WTC11 (cell line): ENCODE data around the gene ELFN2.

Experiments used
- ATF2 ChIP-seq: sonication (generic); formaldehyde crosslinking; IDR thresholded peaks from 2 replicates; pipeline ENCODE4 v1.8.1; 2022; ENCODE audit warnings: low read depth, missing genetic modification reagents, borderline replicate concordance
- CBFB ChIP-seq: sonication (generic); formaldehyde crosslinking; IDR thresholded peaks from 2 replicates; pipeline ENCODE4 v1.8.1; 2022; ENCODE audit warnings: mild to moderate bottlenecking, low read depth, missing genetic modification reagents
- CTCF ChIP-seq: fragments of 200-600 bp; IDR thresholded peaks from 2 replicates; pipeline ENCODE4 v1.8.0; 2022; ENCODE audit warnings: antibody characterized with exemption
- ETV6 ChIP-seq: sonication (generic); formaldehyde crosslinking; IDR thresholded peaks from 2 replicates; pipeline ENCODE4 v1.8.1; 2022; ENCODE audit warnings: mild to moderate bottlenecking, missing genetic modification reagents
- FOXP1 ChIP-seq: sonication (generic); formaldehyde crosslinking; IDR thresholded peaks from 2 replicates; pipeline ENCODE4 v1.8.0; 2022; ENCODE audit warnings: missing genetic modification reagents, mild to moderate bottlenecking, moderate library complexity, borderline replicate concordance
- KAT7 ChIP-seq: sonication (generic); formaldehyde crosslinking; IDR thresholded peaks from 2 replicates; pipeline ENCODE4 v1.8.1; 2023; ENCODE audit warnings: missing genetic modification reagents, mild to moderate bottlenecking, borderline replicate concordance
- MAX ChIP-seq: sonication (generic); formaldehyde crosslinking; IDR thresholded peaks from 2 replicates; pipeline ENCODE4 v1.8.0; 2022; ENCODE audit warnings: mild to moderate bottlenecking, missing genetic modification reagents
- NR3C1 ChIP-seq: sonication (generic); formaldehyde crosslinking; conservative IDR thresholded peaks from 2 replicates; pipeline ENCODE4 v1.8.1; 2023; ENCODE audit warnings: low read depth, mild to moderate bottlenecking, missing genetic modification reagents
- RELA ChIP-seq: sonication (generic); formaldehyde crosslinking; IDR thresholded peaks from 2 replicates; pipeline ENCODE4 v1.8.1; 2022; ENCODE audit warnings: missing genetic modification reagents, mild to moderate bottlenecking, borderline replicate concordance
- USF2 ChIP-seq: sonication (generic); formaldehyde crosslinking; IDR thresholded peaks from 2 replicates; pipeline ENCODE4 v1.8.1; 2023; ENCODE audit warnings: mild to moderate bottlenecking, missing genetic modification reagents, moderate library complexity
- ZNF532 ChIP-seq: fragments of 250-450 bp; sonication (Bioruptor Pico); IDR thresholded peaks from 2 replicates; pipeline ENCODE4 v1.9.0; 2021; ENCODE audit warnings: mild to moderate bottlenecking, borderline replicate concordance
- TF ChIP-seq, protein P1 (sequence below): sonication (generic); formaldehyde crosslinking; IDR thresholded peaks from 2 replicates; pipeline ENCODE4 v1.8.1; 2022; ENCODE audit warnings: low read depth, mild to moderate bottlenecking, moderate library complexity, missing genetic modification reagents, borderline replicate concordance

- TF ChIP-seq CTCF: no peak
- no peak for TF ChIP-seq USF2 (CRISPR knock-in tag)
- TF ChIP-seq ETV6 (CRISPR knock-in tag): no peak
- no peak for TF ChIP-seq ZNF532
- TF ChIP-seq RELA (CRISPR knock-in tag): no peak
- no peak for TF ChIP-seq MAX
- TF ChIP-seq KAT7 (CRISPR knock-in tag): no peak
- no peak for TF ChIP-seq NR3C1 (CRISPR knock-in tag)
- TF ChIP-seq ATF2 (CRISPR knock-in tag): no peak
- TF ChIP-seq CBFB (CRISPR knock-in tag): no peak
- TF ChIP-seq, protein P1, sequence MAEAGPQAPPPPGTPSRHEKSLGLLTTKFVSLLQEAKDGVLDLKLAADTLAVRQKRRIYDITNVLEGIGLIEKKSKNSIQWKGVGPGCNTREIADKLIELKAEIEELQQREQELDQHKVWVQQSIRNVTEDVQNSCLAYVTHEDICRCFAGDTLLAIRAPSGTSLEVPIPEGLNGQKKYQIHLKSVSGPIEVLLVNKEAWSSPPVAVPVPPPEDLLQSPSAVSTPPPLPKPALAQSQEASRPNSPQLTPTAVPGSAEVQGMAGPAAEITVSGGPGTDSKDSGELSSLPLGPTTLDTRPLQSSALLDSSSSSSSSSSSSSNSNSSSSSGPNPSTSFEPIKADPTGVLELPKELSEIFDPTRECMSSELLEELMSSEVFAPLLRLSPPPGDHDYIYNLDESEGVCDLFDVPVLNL (CRISPR knock-in tag): no peak
- no peak for TF ChIP-seq FOXP1
These were observed 25.1 kb downstream of the ELFN2 start for GRCh38 chr22:37402184-37402506.
